A673 (cell line): ENCODE data around the gene NPC1.

ENCODE experiments used
- EZH2 ChIP-seq: fragments of 200-600 bp; sonication (generic); IDR thresholded peaks from 2 replicates; pipeline ENCODE4 v1.6.1; 2017; ENCODE audit warnings: borderline replicate concordance, low read depth, mild to moderate bottlenecking, mixed read lengths, antibody characterized with exemption, low read length; ENCODE audit not compliant: poor library complexity, severe bottlenecking
- TF ChIP-seq, protein P1 (sequence below): fragments of 300-800, 200-600 bp; sonication (generic); conservative IDR thresholded peaks from 2 replicates; pipeline ENCODE4 v1.5.1; 2017; ENCODE audit warnings: low read depth, mild to moderate bottlenecking, antibody characterized with exemption, low read length, moderate library complexity, mixed read lengths

GRCh38 chr18:23545247-23545789 is 41.0 kb downstream of the NPC1 start:
- TF ChIP-seq, protein P1, sequence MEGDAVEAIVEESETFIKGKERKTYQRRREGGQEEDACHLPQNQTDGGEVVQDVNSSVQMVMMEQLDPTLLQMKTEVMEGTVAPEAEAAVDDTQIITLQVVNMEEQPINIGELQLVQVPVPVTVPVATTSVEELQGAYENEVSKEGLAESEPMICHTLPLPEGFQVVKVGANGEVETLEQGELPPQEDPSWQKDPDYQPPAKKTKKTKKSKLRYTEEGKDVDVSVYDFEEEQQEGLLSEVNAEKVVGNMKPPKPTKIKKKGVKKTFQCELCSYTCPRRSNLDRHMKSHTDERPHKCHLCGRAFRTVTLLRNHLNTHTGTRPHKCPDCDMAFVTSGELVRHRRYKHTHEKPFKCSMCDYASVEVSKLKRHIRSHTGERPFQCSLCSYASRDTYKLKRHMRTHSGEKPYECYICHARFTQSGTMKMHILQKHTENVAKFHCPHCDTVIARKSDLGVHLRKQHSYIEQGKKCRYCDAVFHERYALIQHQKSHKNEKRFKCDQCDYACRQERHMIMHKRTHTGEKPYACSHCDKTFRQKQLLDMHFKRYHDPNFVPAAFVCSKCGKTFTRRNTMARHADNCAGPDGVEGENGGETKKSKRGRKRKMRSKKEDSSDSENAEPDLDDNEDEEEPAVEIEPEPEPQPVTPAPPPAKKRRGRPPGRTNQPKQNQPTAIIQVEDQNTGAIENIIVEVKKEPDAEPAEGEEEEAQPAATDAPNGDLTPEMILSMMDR, result no peak
- no peak for TF ChIP-seq EZH2
